KMS-11 (cell line): ENCODE results near the gene MAPKAP1.
"Not testable (repeated sequence)": the region's sequence is repeated elsewhere in the genome, so short reads cannot be mapped to it uniquely, and the experiment has no call there.

Experiments
- H2AFZ ChIP-seq: fragments of 200-600 bp; sonication (generic); 2 replicates; pipeline ENCODE4 v1.6.1; 2016; ENCODE audit warnings: antibody characterized with exemption, mixed run types, low read depth
- H3K27ac ChIP-seq: fragments of 200-600 bp; sonication (generic); 2 replicates; pipeline ENCODE4 v1.6.1; 2016; ENCODE audit warnings: mild to moderate bottlenecking, mixed run types
- H3K27me3 ChIP-seq: fragments of 200-600 bp; sonication (generic); 2 replicates; pipeline ENCODE4 v1.6.1; 2017; ENCODE audit warnings: mild to moderate bottlenecking, low read depth, mixed run types, moderate library complexity; ENCODE audit not compliant: insufficient read depth
- H3K36me3 ChIP-seq: fragments of 200-600 bp; sonication (generic); 2 replicates; pipeline ENCODE4 v1.6.1; 2017; ENCODE audit warnings: mild to moderate bottlenecking, mixed run types; ENCODE audit not compliant: insufficient read depth
- H3K4me1 ChIP-seq: fragments of 200-600 bp; sonication (generic); 2 replicates; pipeline ENCODE4 v1.6.1; 2016; ENCODE audit warnings: mild to moderate bottlenecking, low read depth, mixed run types; ENCODE audit not compliant: poor library complexity, severe bottlenecking
- H3K4me2 ChIP-seq: fragments of 200-600 bp; sonication (generic); 2 replicates; pipeline ENCODE4 v1.7.0; 2016; ENCODE audit warnings: mild to moderate bottlenecking, mixed run types
- H3K4me3 ChIP-seq: fragments of 200-600 bp; sonication (generic); IDR thresholded peaks from 2 replicates; pipeline ENCODE4 v1.6.1; 2017; ENCODE audit warnings: low read depth, low read length, mixed read lengths; ENCODE audit not compliant: insufficient read depth
- H3K79me2 ChIP-seq: fragments of 200-600 bp; sonication (generic); 2 replicates; pipeline ENCODE4 v1.6.1; 2016; ENCODE audit warnings: low read depth, mixed run types; ENCODE audit not compliant: insufficient read depth
- H3K9ac ChIP-seq: fragments of 200-600 bp; sonication (generic); 2 replicates; pipeline ENCODE4 v1.6.1; 2016; ENCODE audit warnings: mild to moderate bottlenecking, mixed run types
- H4K20me1 ChIP-seq: fragments of 200-600 bp; sonication (generic); 2 replicates; pipeline ENCODE4 v1.6.1; 2016; ENCODE audit warnings: mild to moderate bottlenecking, mixed run types; ENCODE audit not compliant: insufficient read depth
- TF ChIP-seq, protein P1 (sequence below): fragments of 200-600 bp; sonication (generic); conservative IDR thresholded peaks from 2 replicates; pipeline ENCODE4 v1.6.1; 2017; ENCODE audit warnings: low read depth, mild to moderate bottlenecking, antibody characterized with exemption, low read length, moderate library complexity, mixed read lengths

MAPKAP1 gene

DNA sequence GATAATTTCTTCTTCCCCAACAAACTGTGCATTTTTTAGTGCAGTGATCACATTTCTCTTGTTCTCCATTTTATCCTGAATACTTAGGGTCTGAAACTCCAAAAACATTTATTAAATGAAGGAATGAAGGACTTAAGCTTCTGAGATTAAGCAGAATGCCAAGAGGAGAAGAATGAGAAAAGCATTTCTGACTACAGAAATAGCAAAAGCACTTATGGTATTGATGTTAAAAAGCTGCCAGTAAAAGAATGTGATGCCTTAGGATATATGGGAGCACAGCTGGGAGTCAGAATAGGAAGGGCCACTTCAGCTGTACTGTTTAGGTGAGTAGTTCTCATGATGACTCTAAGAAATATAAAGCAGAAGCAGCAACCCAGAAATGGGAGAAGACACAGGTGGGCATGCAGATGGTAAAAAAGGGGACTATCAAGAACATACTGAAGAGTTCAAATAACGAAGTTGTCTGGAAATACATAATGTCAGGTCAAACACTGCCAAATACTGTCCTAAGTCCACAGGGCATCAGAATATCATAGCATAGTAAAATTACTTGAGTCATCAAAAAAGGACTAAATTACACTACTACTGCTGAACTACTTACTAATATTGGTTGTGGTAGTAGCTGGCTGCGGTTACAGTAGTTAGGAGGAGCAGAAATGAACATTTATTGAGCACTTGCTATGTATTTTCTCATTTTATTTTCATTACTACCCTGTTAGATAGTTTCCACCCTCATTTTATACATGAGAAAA is 132.7 kb downstream of the MAPKAP1 start:
- H3K36me3 ChIP-seq = no peaks in the 10 kb centered on the region
- H3K79me2 ChIP-seq = no peaks in the 10 kb centered on the region
- H4K20me1 ChIP-seq = no peaks in the 10 kb centered on the region
- H3K27me3 ChIP-seq = no peaks in the 10 kb centered on the region
- no peaks in the 10 kb centered on the region for H3K4me1 ChIP-seq
- H3K9ac ChIP-seq = no peak overlapping the region
- TF ChIP-seq, protein P1, sequence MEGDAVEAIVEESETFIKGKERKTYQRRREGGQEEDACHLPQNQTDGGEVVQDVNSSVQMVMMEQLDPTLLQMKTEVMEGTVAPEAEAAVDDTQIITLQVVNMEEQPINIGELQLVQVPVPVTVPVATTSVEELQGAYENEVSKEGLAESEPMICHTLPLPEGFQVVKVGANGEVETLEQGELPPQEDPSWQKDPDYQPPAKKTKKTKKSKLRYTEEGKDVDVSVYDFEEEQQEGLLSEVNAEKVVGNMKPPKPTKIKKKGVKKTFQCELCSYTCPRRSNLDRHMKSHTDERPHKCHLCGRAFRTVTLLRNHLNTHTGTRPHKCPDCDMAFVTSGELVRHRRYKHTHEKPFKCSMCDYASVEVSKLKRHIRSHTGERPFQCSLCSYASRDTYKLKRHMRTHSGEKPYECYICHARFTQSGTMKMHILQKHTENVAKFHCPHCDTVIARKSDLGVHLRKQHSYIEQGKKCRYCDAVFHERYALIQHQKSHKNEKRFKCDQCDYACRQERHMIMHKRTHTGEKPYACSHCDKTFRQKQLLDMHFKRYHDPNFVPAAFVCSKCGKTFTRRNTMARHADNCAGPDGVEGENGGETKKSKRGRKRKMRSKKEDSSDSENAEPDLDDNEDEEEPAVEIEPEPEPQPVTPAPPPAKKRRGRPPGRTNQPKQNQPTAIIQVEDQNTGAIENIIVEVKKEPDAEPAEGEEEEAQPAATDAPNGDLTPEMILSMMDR = no peak
- H2AFZ ChIP-seq = no peak overlapping the region
- H3K4me2 ChIP-seq = no peak overlapping the region
- H3K27ac ChIP-seq = no peak overlapping the region
- no peak overlapping the region for H3K4me3 ChIP-seq

DNA sequence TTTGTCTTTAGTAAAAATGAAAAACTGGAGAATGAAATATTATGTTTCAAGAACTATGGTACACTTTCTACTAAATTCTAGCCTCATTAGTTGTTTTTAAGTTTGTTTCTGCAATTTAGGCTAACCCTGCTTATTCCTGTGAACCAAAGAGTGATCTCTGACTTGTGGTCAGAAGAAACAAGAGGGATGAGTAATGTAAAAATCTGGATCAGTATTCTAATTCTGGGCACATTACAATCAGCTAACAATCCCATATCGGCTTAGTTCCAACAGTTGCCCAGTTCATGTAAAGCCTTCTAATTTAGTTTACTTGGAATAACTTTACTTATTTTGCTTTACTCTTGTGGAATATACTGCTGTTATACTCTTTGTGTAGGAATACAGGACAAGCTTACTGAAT is 134.5 kb downstream of the MAPKAP1 start:
- H3K9ac ChIP-seq, H3K36me3 ChIP-seq, H3K79me2 ChIP-seq, H3K4me3 ChIP-seq, H2AFZ ChIP-seq, H3K27ac ChIP-seq, H3K4me2 ChIP-seq, H3K27me3 ChIP-seq, H4K20me1 ChIP-seq, H3K4me1 ChIP-seq: not testable (repeated sequence)

DNA sequence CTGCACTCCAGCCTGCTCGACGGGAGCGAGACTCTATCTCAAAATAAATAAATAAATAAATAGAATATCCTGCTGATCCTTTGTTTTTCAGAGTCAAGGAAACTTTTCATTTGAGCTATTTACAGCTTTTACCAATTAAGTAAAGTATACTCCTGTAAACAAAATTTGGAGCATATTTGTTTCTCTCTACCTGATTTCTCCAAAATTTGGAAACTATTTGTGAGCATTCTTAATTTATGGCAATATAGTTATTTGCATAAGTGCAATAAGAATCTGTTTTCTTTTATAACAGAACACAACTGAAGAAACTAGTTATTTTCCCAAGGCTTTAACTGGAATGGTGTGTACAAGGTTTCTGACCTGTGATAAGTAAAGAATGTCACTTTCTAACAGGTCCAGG is 135.2 kb downstream of the MAPKAP1 start:
- H3K27me3 ChIP-seq, H3K4me2 ChIP-seq, H2AFZ ChIP-seq, H3K4me1 ChIP-seq, H4K20me1 ChIP-seq, H3K9ac ChIP-seq, H3K27ac ChIP-seq, H3K79me2 ChIP-seq, H3K4me3 ChIP-seq, H3K36me3 ChIP-seq: not testable (repeated sequence)

GRCh38 chr9:125570246-125570645 is 136.8 kb downstream of the MAPKAP1 start:
- H3K36me3 ChIP-seq = no peaks in the 10 kb centered on the region
- no peak overlapping the region for H3K27ac ChIP-seq
- H3K4me3 ChIP-seq = no peak overlapping the region
- no peak overlapping the region for H3K9ac ChIP-seq
- H2AFZ ChIP-seq = no peak overlapping the region
- no peaks in the 10 kb centered on the region for H3K27me3 ChIP-seq
- no peaks in the 10 kb centered on the region for H3K4me1 ChIP-seq
- no peak overlapping the region for H3K4me2 ChIP-seq
- TF ChIP-seq, protein P1 = no peak
- no peaks in the 10 kb centered on the region for H4K20me1 ChIP-seq
- no peaks in the 10 kb centered on the region for H3K79me2 ChIP-seq

DNA sequence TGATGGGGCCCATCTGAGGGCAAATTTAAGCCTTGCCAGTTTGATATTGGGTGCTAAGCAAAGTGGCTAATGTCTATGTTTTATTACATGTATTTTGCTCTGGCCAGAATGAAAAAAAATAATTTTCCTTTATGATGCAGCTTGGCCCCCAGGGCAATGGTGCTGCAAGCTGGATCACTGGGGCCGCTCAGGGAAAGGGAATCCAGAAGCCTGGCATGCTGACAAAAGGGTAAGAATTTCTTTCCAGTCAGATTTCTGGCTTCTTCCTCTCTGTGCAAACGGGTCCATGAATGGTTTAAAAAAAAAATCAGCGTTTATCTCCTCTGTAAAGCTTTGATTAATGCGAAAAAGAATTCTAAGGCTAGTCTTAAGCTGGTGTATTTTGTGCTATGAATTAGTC is 138.4 kb downstream of the MAPKAP1 start:
- no peak overlapping the region for H3K4me3 ChIP-seq
- no peaks in the 10 kb centered on the region for H3K36me3 ChIP-seq
- H3K79me2 ChIP-seq = no peaks in the 10 kb centered on the region
- H2AFZ ChIP-seq = no peak overlapping the region
- H3K27me3 ChIP-seq = no peaks in the 10 kb centered on the region
- no peak overlapping the region for H3K9ac ChIP-seq
- TF ChIP-seq, protein P1 = no peak
- no peak overlapping the region for H3K4me2 ChIP-seq
- H3K27ac ChIP-seq = no peak overlapping the region
- H4K20me1 ChIP-seq = no peaks in the 10 kb centered on the region
- H3K4me1 ChIP-seq = peaks cover 8% of the 10 kb centered on the region

- H3K79me2 ChIP-seq, H2AFZ ChIP-seq, H3K36me3 ChIP-seq, H3K27ac ChIP-seq, H3K4me2 ChIP-seq, H3K4me3 ChIP-seq, H3K27me3 ChIP-seq, H3K9ac ChIP-seq, H4K20me1 ChIP-seq: not testable (repeated sequence)
- peaks cover 31% of the 10 kb centered on the region for H3K4me1 ChIP-seq
Measured at GRCh38 chr9:125566051-125566450, 141.0 kb downstream of the MAPKAP1 start.
